CD14-positive monocyte (primary cell): ENCODE measurements around the gene RALGAPA2. TPM values are rescaled to one million over a fixed set of nuclear protein-coding genes. Genes with fewer than 3 reads are reported as not detected.

Source experiments
- DNase-seq, 3 donors: peaks; one replicate each; pipeline ENCODE4 v3.0.0-alpha.2; 2011 to 2022
- H2AFZ ChIP-seq: 2 replicates; pipeline ENCODE4 v1.6.0; 2012; ENCODE audit warnings: mild to moderate bottlenecking, low read depth, low read length, inconsistent platforms; ENCODE audit not compliant: insufficient read depth, poor library complexity, severe bottlenecking
- H3K27ac ChIP-seq, 2 donors: 1 replicate in 1 of 2; 2 replicates in 1 of 2; pipeline ENCODE4 v1.5.1; 2012 to 2013; ENCODE audit warnings: low read length in 2 of 2, control low read depth in 1 of 2, inconsistent platforms in 1 of 2, low read depth in 1 of 2, mild to moderate bottlenecking in 1 of 2
- H3K27me3 ChIP-seq, 2 donors: one replicate each; pipeline versions ENCODE4 v1.6.0 to v1.6.1; 2011 to 2013; ENCODE audit warnings: low read length in 2 of 2; ENCODE audit not compliant: control insufficient read depth in 2 of 2, insufficient read depth in 2 of 2
- H3K36me3 ChIP-seq, 2 donors: replicated peaks in 1 of 2; 1 replicate in 1 of 2; 2 replicates in 1 of 2; pipeline versions ENCODE4 v1.5.1 to v1.6.1; 2012 to 2013; ENCODE audit warnings: low read length in 2 of 2, control low read depth in 1 of 2, inconsistent platforms in 1 of 2, mild to moderate bottlenecking in 1 of 2; ENCODE audit not compliant: insufficient read depth in 2 of 2, control insufficient read depth in 1 of 2
- H3K4me1 ChIP-seq, 2 donors: 1 replicate in 1 of 2; 2 replicates in 1 of 2; pipeline versions ENCODE4 v1.5.1 to v1.6.1; 2012 to 2013; ENCODE audit warnings: low read length in 2 of 2, control low read depth in 1 of 2, inconsistent platforms in 1 of 2, mild to moderate bottlenecking in 1 of 2, moderate library complexity in 1 of 2; ENCODE audit not compliant: insufficient read depth in 2 of 2, control insufficient read depth in 1 of 2
- H3K4me2 ChIP-seq: replicated peaks from 2 replicates; pipeline ENCODE3; 2012; ENCODE audit warnings: low read length, moderate library complexity, mild to moderate bottlenecking; ENCODE audit not compliant: poor library complexity, severe bottlenecking; ENCODE audit errors: extremely low read depth
- H3K4me3 ChIP-seq, 3 experiments: fragments of 200-600 bp in 1 of 3; sonication (generic) in 1 of 3; replicated peaks in 1 of 3; 1 replicate in 2 of 3; 2 replicates in 1 of 3; pipeline ENCODE4 v1.5.1; 2011 to 2013; ENCODE audit warnings: low read length in 3 of 3, mild to moderate bottlenecking in 3 of 3, control low read depth in 2 of 3, low read depth in 2 of 3, inconsistent platforms in 1 of 3, moderate library complexity in 1 of 3
- H3K79me2 ChIP-seq: 2 replicates; pipeline ENCODE4 v1.6.0; 2012; ENCODE audit warnings: mild to moderate bottlenecking, control low read depth, inconsistent platforms, low read length, moderate library complexity; ENCODE audit not compliant: insufficient read depth
- H3K9ac ChIP-seq: 2 replicates; pipeline ENCODE4 v1.6.0; 2017; ENCODE audit warnings: low read length, mild to moderate bottlenecking; ENCODE audit not compliant: insufficient read depth, poor library complexity, severe bottlenecking
- H3K9me3 ChIP-seq, 2 donors: replicated peaks in 1 of 2; 1 replicate in 1 of 2; 2 replicates in 1 of 2; pipeline versions ENCODE4 v1.5.1 to v1.6.1; 2012 to 2013; ENCODE audit warnings: low read length in 2 of 2, control low read depth in 1 of 2; ENCODE audit not compliant: control insufficient read depth in 1 of 2, insufficient read depth in 1 of 2
- H4K20me1 ChIP-seq: 2 replicates; pipeline ENCODE4 v1.6.0; 2012; ENCODE audit warnings: mild to moderate bottlenecking, low read length, control low read depth, moderate library complexity; ENCODE audit not compliant: insufficient read depth
- H3K27ac Mint-ChIP-seq, 7 donors: one replicate each; pipeline ENCODE4 v1.8.0; 2020; ENCODE audit warnings: mild to moderate bottlenecking in 7 of 7, mixed read lengths in 7 of 7, moderate library complexity in 6 of 7, inconsistent platforms in 2 of 7
- H3K27me3 Mint-ChIP-seq, 3 donors: one replicate each; pipeline ENCODE4 v1.8.0; 2021 to 2022; ENCODE audit warnings: low read depth in 3 of 3, mild to moderate bottlenecking in 3 of 3, mixed read lengths in 3 of 3, moderate library complexity in 3 of 3, inconsistent platforms in 1 of 3
- H3K36me3 Mint-ChIP-seq, 2 donors: one replicate each; pipeline ENCODE4 v1.8.0; 2020; ENCODE audit warnings: mixed read lengths in 2 of 2, inconsistent platforms in 1 of 2, mild to moderate bottlenecking in 1 of 2
- H3K4me1 Mint-ChIP-seq: one replicate; pipeline ENCODE4 v1.8.0; 2020; ENCODE audit warnings: mild to moderate bottlenecking, mixed read lengths
- H3K4me3 Mint-ChIP-seq, 2 donors: one replicate each; pipeline ENCODE4 v1.8.0; 2020; ENCODE audit warnings: mild to moderate bottlenecking in 2 of 2, mixed read lengths in 2 of 2, moderate library complexity in 1 of 2
- H3K9me3 Mint-ChIP-seq, 7 donors: one replicate each; pipeline ENCODE4 v1.8.0; 2020 to 2022; ENCODE audit warnings: mixed read lengths in 7 of 7, mild to moderate bottlenecking in 6 of 7, moderate library complexity in 6 of 7, inconsistent platforms in 2 of 7
- WGBS: methylation state at CpG from one replicate; pipeline ENCODE4 v1.1.5; 2013; ENCODE audit warnings: missing lambda C conversion rate; ENCODE audit not compliant: insufficient coverage; 5-methylcytosine and 5-hydroxymethylcytosine counted together
- intact Hi-C, 2 donors: fragments of 100-400 bp; cut with micrococcal nuclease; formaldehyde crosslinking; loops; one replicate each; pipeline versions ENCODE4 v1.15.0 to v1.15.1; 2023
- polyA plus RNA-seq, 3 donors: library from polyadenylated mRNA; depleted of rRNA in 1 of 3; unstranded in 2 of 3; stranded (reverse) in 1 of 3; fragments of 300-500 nt in 2 of 3; fragments of >200 nt in 1 of 3; fragmentation: Illumina TruSeq in 2 of 3; gene quantifications; 1 replicate in 2 of 3; 2 replicates in 1 of 3; pipeline ENCODE4 v1.2.3, GENCODE V29; 2012 to 2021
- TF ChIP-seq, protein P1 (sequence below): fragments of 200-600 bp; IDR thresholded peaks from one replicate; pipeline ENCODE4 v1.8.0; 2022; ENCODE audit warnings: antibody characterized with exemption, mild to moderate bottlenecking

The RALGAPA2 gene
- polyA plus RNA-seq, 3 donors, result 6.2 to 13.0 (median 8.9) TPM

DNA sequence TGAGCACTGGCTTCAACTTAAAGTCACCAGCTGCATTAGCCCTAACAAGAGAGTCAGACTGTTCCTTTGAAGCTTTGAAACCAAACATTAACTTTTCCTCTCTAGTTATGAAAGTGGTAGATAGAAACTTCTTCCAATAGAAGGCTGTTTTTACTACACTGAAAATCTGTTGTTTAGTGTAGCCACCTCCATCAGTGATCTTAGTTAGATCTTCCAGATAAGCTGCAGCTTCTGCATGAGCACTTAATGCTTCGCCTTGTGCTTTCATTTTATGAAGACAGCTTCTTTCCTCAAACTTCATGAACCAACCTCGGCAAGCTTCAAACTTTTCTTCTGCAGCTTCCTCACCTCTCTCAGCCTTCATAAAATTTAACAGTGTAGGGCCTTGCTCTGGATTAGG is 211.3 kb downstream of the RALGAPA2 start:
- Histone ChIP-seq H3K9ac (no peak overlapping the region), H3K27ac (no peak overlapping the region), H3K79me2 (no peaks in the 10 kb centered on the region), H4K20me1 (no peaks in the 10 kb centered on the region), H3K27me3 (no peaks in the 10 kb centered on the region), H2AFZ (no peak overlapping the region), H3K4me2 (no peak overlapping the region), H3K4me3 (no peak overlapping the region), H3K36me3 (peaks cover 81 to 99% of the 10 kb centered on the region in 2 donors), H3K9me3 (no peaks in the 10 kb centered on the region), H3K4me1 (no peaks in the 10 kb centered on the region)
- no peak overlapping the region for H3K27ac Mint-ChIP-seq
- peaks cover 83 to 85% of the 10 kb centered on the region in 2 donors for H3K36me3 Mint-ChIP-seq
- H3K4me1 Mint-ChIP-seq, result peaks cover 5% of the 10 kb centered on the region
- no peaks in the 10 kb centered on the region for H3K9me3 Mint-ChIP-seq
- no peak overlapping the region for H3K4me3 Mint-ChIP-seq
- TF ChIP-seq, protein P1, sequence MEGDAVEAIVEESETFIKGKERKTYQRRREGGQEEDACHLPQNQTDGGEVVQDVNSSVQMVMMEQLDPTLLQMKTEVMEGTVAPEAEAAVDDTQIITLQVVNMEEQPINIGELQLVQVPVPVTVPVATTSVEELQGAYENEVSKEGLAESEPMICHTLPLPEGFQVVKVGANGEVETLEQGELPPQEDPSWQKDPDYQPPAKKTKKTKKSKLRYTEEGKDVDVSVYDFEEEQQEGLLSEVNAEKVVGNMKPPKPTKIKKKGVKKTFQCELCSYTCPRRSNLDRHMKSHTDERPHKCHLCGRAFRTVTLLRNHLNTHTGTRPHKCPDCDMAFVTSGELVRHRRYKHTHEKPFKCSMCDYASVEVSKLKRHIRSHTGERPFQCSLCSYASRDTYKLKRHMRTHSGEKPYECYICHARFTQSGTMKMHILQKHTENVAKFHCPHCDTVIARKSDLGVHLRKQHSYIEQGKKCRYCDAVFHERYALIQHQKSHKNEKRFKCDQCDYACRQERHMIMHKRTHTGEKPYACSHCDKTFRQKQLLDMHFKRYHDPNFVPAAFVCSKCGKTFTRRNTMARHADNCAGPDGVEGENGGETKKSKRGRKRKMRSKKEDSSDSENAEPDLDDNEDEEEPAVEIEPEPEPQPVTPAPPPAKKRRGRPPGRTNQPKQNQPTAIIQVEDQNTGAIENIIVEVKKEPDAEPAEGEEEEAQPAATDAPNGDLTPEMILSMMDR, result no peak
- DNase-seq, result no peak
- H3K27me3 Mint-ChIP-seq, result no peaks in the 10 kb centered on the region
- intact Hi-C loops, result no loop called here
- WGBS, result no CpG with 5 or more reads among the region's 2 CpGs

DNA sequence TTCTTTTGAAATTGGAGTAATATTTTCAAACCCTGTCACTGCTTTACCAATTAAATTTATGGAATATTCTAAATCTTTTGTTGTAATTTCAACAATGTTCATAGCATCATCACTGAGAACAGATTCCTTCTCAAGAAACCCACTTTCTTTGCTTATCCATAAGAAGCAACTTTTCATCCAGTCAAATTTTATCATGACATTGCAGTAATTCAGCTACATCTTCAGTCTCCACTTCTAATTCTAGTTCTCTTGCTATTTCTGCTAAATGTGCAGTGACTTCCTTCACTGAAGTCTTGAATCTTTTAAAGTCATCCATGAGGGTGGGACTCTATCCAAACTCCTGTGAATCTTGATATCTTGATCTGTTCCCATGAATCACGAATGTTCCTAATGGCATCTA is 212.1 kb downstream of the RALGAPA2 start:
- H2AFZ ChIP-seq, result no peak overlapping the region
- H3K27me3 ChIP-seq, result no peaks in the 10 kb centered on the region
- no peaks in the 10 kb centered on the region for H3K9me3 ChIP-seq
- no peaks in the 10 kb centered on the region for H3K4me1 ChIP-seq
- Mint-ChIP-seq H3K4me1 (no peaks in the 10 kb centered on the region), H3K27ac (no peak overlapping the region), H3K36me3 (peaks cover 85 to 89% of the 10 kb centered on the region in 2 donors), H3K4me3 (no peak overlapping the region), H3K9me3 (no peaks in the 10 kb centered on the region), H3K27me3 (no peaks in the 10 kb centered on the region)
- no peak overlapping the region for H3K9ac ChIP-seq
- no CpG with 5 or more reads among the region's 1 CpG for WGBS
- intact Hi-C loops, result no loop called here
- H3K4me3 ChIP-seq, result no peak overlapping the region
- H3K79me2 ChIP-seq, result no peaks in the 10 kb centered on the region
- H3K4me2 ChIP-seq, result no peak overlapping the region
- H3K36me3 ChIP-seq, result peaks cover 90 to 99% of the 10 kb centered on the region in 2 donors
- H4K20me1 ChIP-seq, result no peaks in the 10 kb centered on the region
- DNase-seq, result no peak
- TF ChIP-seq, protein P1, result no peak
- H3K27ac ChIP-seq, result no peak overlapping the region
